ENCODE data around the gene EIF2S2.
"Not testable (repeated sequence)": the region's sequence is repeated elsewhere in the genome, so short reads cannot be mapped to it uniquely, and the experiment has no call there.

Gene EIF2S2, protein sequence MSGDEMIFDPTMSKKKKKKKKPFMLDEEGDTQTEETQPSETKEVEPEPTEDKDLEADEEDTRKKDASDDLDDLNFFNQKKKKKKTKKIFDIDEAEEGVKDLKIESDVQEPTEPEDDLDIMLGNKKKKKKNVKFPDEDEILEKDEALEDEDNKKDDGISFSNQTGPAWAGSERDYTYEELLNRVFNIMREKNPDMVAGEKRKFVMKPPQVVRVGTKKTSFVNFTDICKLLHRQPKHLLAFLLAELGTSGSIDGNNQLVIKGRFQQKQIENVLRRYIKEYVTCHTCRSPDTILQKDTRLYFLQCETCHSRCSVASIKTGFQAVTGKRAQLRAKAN

DNA sequence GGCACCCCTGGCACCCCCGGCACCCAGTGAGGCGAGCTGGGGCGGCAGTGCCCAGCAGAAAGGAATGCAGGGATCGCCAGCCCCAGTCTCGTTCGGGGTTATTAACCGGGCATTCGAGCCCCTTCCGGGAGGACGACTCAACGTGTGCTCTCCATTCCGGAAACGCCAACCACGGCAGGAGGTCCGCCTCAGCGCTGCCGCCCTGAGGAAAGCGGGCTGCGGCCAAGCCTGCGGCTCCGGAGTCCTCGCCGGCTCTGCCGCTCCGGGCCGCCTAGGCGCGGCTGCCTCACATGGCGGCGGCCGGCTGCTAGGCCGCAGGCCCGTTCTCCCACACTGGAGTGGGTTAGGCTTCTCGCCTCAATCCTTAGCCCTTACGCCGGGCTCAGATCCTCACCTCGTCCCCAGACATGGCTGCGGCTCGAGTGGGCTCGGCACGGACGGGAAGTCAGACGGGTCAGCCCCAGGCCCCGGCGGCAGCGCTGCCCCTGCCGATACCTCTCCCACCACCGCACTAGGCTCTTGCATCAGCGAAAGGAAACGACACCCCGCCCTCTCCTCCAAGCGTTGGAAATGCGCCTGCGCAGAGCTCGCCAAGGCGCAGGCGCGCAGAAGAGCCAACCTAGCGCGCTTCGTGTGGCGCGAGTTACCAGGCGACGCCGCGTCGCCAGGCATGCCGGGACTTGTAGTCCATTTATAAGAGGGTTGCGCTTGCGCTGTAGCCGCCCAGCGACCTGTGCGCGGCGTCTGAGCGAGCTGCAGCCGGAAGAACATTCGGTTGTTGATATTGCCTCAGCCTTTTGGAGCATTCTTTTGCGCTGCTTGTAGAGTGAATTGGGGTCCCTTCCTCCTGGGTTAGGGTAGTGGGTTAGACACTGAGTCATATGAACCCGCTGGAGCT, at the start of gene EIF2S2:
TSS of gene EIF2S2 (minus strand) at position 542 of the 898 bp plus-strand sequence. CDS start at position 409, 133 bp downstream.
- Histone ChIP-seq H3K4me3 (ENCODE audit: low read depth in 1 of 2, low read length in 1 of 2) (peak within 1 kb of the TSS; percentile 96 to 97), H3K36me3 (no peaks in the 10 kb centered on the region), H3K27ac (peak within 1 kb of the TSS; percentile 90), H3K9me3 (no peaks in the 10 kb centered on the region), H3K27me3 (no peaks in the 10 kb centered on the region), H3K4me1 (ENCODE audit: control insufficient read depth in 1 of 2, insufficient read depth in 1 of 2, low read depth in 1 of 2, low read length in 1 of 2) (peaks cover 25 to 30% of the 10 kb centered on the region in 2 experiments)
- TF ChIP-seq, protein P1, sequence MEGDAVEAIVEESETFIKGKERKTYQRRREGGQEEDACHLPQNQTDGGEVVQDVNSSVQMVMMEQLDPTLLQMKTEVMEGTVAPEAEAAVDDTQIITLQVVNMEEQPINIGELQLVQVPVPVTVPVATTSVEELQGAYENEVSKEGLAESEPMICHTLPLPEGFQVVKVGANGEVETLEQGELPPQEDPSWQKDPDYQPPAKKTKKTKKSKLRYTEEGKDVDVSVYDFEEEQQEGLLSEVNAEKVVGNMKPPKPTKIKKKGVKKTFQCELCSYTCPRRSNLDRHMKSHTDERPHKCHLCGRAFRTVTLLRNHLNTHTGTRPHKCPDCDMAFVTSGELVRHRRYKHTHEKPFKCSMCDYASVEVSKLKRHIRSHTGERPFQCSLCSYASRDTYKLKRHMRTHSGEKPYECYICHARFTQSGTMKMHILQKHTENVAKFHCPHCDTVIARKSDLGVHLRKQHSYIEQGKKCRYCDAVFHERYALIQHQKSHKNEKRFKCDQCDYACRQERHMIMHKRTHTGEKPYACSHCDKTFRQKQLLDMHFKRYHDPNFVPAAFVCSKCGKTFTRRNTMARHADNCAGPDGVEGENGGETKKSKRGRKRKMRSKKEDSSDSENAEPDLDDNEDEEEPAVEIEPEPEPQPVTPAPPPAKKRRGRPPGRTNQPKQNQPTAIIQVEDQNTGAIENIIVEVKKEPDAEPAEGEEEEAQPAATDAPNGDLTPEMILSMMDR (IDR thresholded peaks at IDR 0.05): peak; percentile 47

DNA sequence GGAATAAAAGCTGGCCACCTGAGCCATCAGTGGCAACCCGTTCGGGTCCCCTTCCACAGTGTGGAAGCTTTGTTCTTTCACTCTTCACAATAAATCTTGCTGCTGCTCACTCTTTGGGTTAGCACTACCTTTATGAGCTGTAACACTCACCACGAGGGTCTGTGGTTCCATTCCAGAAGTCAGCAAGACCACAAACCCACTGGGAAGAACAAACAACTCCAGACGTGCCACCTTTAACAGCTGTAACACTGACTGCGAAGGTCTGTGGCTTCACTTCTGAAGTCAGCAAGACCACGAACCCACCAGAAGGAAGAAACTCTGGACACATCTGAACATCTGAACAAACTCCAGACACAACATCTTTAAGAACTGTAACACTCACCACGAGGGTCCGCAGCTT, 45.7 kb upstream of the EIF2S2 start:
- not testable (repeated sequence) for H3K4me3 ChIP-seq (ENCODE audit: low read depth in 1 of 2, low read length in 1 of 2); H3K36me3 ChIP-seq; H3K9me3 ChIP-seq; H3K27me3 ChIP-seq
- Histone ChIP-seq H3K27ac (peak overlapping the region; percentile 23), H3K4me1 (ENCODE audit: control insufficient read depth in 1 of 2, insufficient read depth in 1 of 2, low read depth in 1 of 2, low read length in 1 of 2) (peaks cover 18 to 34% of the 10 kb centered on the region in 2 experiments)

DNA sequence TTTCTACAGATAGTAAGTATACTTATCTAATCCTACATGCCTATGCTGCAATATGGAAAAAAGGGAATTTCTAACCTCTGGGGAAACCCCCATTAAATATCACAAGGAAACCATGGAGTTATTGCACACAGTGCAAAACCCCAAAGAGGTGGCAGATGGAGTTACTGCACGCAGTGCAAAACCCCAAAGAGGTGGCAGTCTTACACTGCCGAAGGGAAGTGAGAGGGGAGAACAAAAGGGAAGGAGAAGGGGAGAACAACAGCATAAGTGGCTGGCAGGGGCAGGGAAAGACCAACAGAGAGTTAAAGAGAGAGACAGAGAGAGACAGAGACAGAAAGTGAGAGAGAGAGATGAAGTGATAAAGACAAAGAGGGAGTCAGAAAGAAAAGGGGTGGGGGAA, 43.8 kb upstream of the EIF2S2 start:
- Histone ChIP-seq H3K27ac (no peak overlapping the region), H3K27me3 (no peaks in the 10 kb centered on the region), H3K4me3 (ENCODE audit: low read depth in 1 of 2, low read length in 1 of 2) (no peak overlapping the region), H3K9me3 (no peaks in the 10 kb centered on the region), H3K36me3 (no peaks in the 10 kb centered on the region), H3K4me1 (ENCODE audit: control insufficient read depth in 1 of 2, insufficient read depth in 1 of 2, low read depth in 1 of 2, low read length in 1 of 2) (peaks cover 14 to 28% of the 10 kb centered on the region in 2 experiments)
- TF ChIP-seq, protein P1 (IDR thresholded peaks at IDR 0.05): no peak

DNA sequence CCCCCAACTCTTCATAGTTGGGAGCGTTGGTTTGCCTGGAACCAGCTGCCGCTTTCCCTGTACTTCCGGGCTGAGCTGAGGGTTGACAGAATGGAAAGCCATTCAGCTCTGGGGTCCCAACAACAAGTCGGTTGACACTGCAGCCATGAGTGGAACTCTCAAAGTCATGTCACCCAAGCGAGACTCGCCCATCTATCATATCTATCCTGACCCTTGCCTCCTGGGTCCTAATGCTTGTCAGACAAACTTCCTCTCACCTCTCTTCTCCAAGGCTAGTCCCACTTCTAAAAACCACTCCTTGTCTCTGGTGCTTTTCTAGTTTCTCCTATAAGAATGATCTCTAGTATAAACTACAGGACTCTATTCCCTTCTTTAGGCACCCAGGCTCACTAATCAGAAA, 41.1 kb upstream of the EIF2S2 start:
- peaks cover 13 to 20% of the 10 kb centered on the region in 2 experiments for H3K4me1 ChIP-seq (ENCODE audit: control insufficient read depth in 1 of 2, insufficient read depth in 1 of 2, low read depth in 1 of 2, low read length in 1 of 2)
- H3K27ac ChIP-seq; H3K27me3 ChIP-seq; H3K4me3 ChIP-seq (ENCODE audit: low read depth in 1 of 2, low read length in 1 of 2); H3K36me3 ChIP-seq; H3K9me3 ChIP-seq: not testable (repeated sequence)

DNA sequence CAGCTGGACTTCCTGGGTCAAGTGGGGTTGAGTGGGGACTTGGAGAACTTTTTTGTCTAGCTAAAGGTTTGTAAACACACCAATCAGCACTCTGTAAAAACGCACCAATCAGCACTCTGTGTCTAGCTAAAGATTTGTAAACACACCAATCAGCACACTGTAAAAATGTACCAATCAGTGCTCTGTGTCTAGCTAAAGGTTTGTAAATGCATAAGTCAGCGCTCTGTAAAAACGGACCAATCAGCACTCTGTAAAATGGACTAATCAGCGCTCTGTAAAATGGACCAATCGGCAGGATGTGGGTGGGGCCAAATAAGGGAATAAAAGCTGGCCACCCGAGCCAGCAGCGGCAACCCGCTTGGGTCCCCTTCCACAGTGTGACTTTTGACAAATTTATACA, 40.0 kb upstream of the EIF2S2 start:
- not testable (repeated sequence) for H3K27me3 ChIP-seq; H3K9me3 ChIP-seq; H3K4me3 ChIP-seq (ENCODE audit: low read depth in 1 of 2, low read length in 1 of 2); H3K27ac ChIP-seq; H3K36me3 ChIP-seq
- peaks cover 9 to 15% of the 10 kb centered on the region in 2 experiments for H3K4me1 ChIP-seq (ENCODE audit: control insufficient read depth in 1 of 2, insufficient read depth in 1 of 2, low read depth in 1 of 2, low read length in 1 of 2)

DNA sequence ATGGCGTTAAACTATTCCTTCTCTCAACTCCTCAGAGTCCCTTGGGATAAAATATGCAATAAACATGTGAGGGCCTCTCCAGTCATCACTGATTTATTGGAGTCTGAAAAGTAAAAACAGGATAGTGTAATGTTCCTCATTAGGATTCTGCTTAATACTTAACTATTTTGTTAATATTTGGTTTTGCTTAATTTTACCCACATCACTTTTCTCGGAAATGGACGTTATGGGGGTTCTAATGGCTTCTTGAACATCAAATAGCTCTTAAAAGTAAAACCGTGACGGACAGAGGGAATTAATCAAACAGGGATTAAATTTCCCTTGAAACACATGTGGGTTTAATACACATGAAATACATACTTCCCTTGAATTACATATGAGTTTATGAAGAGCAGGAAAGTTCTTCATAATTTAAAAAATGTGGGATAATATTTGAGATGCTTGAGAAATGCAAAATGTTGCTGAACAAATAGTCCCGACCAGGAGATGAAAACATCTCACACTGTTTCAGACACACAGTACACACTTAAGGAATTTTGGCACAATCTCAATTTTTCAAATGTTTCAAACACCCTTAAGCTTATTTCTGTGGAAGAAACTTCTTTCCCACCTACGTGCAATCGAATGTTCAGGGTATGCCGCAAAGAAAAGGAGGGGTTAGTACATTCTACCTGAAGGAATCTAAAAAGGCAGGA, 38.4 kb upstream of the EIF2S2 start:
- Histone ChIP-seq H3K9me3 (no peaks in the 10 kb centered on the region), H3K27me3 (no peaks in the 10 kb centered on the region), H3K36me3 (no peaks in the 10 kb centered on the region), H3K27ac (no peak overlapping the region), H3K4me1 (ENCODE audit: control insufficient read depth in 1 of 2, insufficient read depth in 1 of 2, low read depth in 1 of 2, low read length in 1 of 2) (no peaks in the 10 kb centered on the region), H3K4me3 (ENCODE audit: low read depth in 1 of 2, low read length in 1 of 2) (no peak overlapping the region)
- TF ChIP-seq, protein P1 (IDR thresholded peaks at IDR 0.05): no peak
